GM12874 (cell line): ENCODE data around the gene RASGRF2.

Experiments
- CTCF ChIP-seq: IDR thresholded peaks from 2 replicates; pipeline ENCODE4 v1.5.1; 2011; ENCODE audit warnings: low read depth, mild to moderate bottlenecking, control low read depth, low read length, moderate library complexity; ENCODE audit not compliant: insufficient read depth

RASGRF2 gene

GRCh38 chr5:81136557-81136956 lies 176.4 kb downstream of the RASGRF2 start:
- no peak for TF ChIP-seq CTCF

- TF ChIP-seq CTCF, result no peak
Measured at GRCh38 chr5:81137833-81138232, 177.7 kb downstream of the RASGRF2 start.

- no peak for TF ChIP-seq CTCF
Measured at GRCh38 chr5:81140441-81140840, 180.3 kb downstream of the RASGRF2 start.

- no peak for TF ChIP-seq CTCF
Measured at GRCh38 chr5:81140943-81141342, 180.8 kb downstream of the RASGRF2 start.

GRCh38 chr5:81142108-81142507 lies 181.9 kb downstream of the RASGRF2 start:
- no peak for TF ChIP-seq CTCF

- TF ChIP-seq CTCF, result no peak
Measured at GRCh38 chr5:81145329-81145935, 185.3 kb downstream of the RASGRF2 start.

GRCh38 chr5:81146031-81146430 lies 185.9 kb downstream of the RASGRF2 start:
- no peak for TF ChIP-seq CTCF
